H1 (cell line): ENCODE data around the gene SPTBN1. TPM values are rescaled to one million over a fixed set of nuclear protein-coding genes. Genes with fewer than 3 reads are reported as not detected.

ENCODE experiments used
- BRCA1 ChIP-seq: IDR thresholded peaks from 2 replicates; pipeline ENCODE4 v1.6.1; 2012; ENCODE audit warnings: low read depth, low read length, improper control_type of control experiment
- SP1 ChIP-seq: IDR thresholded peaks from 2 replicates; pipeline ENCODE4 v1.6.1; 2011; ENCODE audit warnings: low read depth, low read length
- polyA plus RNA-seq, 7 experiments: library from polyadenylated mRNA; depleted of rRNA in 3 of 7; stranded (reverse) in 5 of 7; unstranded in 2 of 7; fragments of >200 nt in 5 of 7; fragments of 200-250 nt in 2 of 7; gene quantifications; 1 replicate in 5 of 7; 2 replicates in 1 of 7; 4 replicates in 1 of 7; pipeline versions ENCODE4 v1.2.1 to v1.2.3, GENCODE V29; 2011 to 2013; ENCODE audit warnings: missing spikeins in 2 of 7, mixed read lengths in 2 of 7
- total RNA-seq: library from RNA; stranded (reverse); fragmentation: NEBNext Ultra II Directional; extraction: Animal tissue kit (Norgen Biotek cat#: 25700); gene quantifications from 2 replicates; pipeline ENCODE4 v1.2.1, GENCODE V29; 2021

Gene SPTBN1
- total and polyA plus RNA-seq, 2 of the 8 experiments (the other 6 are each of a cell fraction or from before 2014, with no cell fraction given): 31.8 to 180 TPM

DNA sequence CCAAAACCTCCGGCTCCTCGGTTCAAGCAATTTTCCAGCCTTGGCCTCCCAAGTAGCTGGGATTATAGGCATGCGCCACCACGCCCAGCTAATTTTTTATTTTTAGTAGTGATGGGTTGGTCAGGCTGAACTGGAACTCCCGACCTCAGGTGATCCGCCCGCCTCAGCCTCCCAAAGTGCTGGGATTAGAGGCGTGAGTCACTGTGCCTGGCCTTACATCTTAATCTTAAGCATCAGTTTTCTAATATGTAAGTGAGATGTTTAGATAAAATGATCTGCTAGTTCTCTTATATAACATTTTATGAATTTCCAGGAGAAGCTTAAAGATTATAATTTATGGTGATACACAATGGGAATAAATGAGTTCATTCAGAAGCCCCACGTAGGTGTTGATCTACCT, 69.2 kb downstream of the SPTBN1 start (continued):
- TF ChIP-seq SP1 (no peak), BRCA1 (no peak)
